HG03432 (cell line): ENCODE data around the gene PLEKHG4B.
"Not testable (repeated sequence)": the region's sequence is repeated elsewhere in the genome, so short reads cannot be mapped to it uniquely, and the experiment has no call there.

Experiments used
- ATAC-seq: cut with Tn5 transposase; IDR thresholded peaks from one replicate; pipeline ENCODE4 v1.9.1; 2021; ENCODE audit warnings: mild to moderate bottlenecking, moderate library complexity; ENCODE audit not compliant: unreplicated experiment

Gene PLEKHG4B

DNA sequence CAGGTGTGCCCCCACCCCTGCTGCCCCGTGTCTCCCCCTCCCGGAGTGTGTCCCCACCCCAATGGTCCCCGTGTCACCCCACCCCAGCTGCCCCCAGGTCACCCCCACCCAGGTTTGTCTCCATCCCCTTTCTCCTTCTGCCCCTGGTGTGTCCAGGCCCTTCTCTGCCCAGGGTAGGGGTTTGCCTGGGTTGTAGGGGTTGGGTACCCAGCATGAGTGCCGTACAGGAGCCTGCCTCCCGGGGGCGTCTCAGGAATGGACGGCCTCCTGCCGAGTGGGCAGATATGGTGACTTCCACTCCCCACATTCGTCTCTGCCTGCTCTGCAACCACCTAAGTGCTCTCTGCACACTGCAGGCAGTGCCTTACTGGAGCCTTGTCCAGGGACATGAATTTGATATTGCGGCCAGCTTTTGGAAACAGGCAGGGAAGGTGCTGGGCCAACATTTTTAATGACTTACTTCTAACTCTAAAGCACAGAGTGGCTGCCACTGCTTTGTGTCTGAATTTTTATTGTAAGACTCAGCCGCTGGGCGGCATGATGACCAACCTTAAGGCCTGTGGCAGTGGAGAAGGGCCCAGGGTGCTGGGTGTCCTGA is 106.0 kb downstream of the PLEKHG4B start:
- no peak for ATAC-seq

DNA sequence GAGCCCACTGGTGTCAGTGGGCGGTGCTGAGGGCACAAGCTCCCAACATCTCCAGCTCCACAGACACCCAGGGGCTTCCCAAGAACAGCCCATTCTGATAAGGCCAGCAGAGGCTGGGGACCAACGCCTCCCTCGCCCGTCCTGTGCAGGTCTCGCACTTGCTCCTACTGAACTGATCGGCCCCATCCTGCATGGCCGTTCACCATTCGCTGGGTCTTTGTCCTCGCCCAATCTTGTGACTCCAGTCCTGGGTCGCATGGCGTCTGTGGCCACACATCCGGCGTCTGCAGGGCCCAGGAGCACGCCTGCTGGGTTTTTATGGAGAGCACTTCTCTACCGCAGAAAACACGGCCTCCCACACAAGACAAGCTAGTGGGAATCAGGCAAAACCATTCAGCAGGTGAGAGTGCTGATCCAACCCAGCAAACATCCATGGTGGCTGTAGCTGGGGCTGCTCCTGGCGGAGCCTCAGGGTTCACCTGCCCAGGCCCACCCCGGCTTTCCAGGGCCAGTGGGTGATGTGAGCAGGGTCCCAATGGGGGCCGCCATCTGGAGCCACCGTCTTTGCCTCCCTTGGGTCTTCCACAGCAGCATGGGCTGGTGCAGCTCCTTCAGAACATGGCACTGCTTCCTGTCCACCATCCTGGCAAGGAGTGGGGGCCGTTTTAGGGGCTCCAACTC is 106.7 kb downstream of the PLEKHG4B start:
- ATAC-seq: no peak

DNA sequence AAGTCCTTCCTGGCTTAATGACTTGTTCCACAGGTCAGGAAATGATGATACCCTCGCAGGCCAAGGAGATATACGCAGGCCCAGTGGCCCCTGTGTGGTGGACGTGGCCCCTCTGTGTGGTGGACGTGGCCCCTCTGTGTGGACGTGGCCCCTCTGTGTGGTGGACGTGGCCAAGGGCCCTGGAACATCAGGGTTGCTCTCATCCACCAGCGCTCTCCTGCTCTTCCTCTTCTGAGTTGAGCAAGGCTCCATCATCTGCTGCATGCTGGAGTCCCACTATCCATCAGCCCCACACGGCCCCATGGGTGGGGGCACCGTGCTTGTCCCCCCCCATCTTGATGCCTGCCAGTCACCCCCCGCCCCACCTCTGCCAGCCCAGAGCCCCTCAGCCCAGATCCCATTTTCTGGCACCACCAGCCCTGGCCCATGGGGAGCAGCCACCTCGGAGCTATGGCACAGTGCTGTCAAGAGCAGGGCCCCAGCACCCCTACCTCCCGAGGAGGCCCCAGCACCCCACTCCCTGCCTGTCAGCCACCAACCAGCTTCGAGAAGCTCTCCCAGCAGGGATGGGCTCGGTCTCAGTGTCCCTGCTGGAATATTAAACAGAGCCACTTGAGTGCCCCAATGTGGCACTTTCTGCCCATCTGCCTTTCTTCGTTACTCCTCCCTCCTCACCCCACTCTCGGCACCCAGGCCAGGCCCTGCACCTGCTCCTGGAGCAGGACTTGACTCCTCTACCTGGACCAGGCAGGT is 107.4 kb downstream of the PLEKHG4B start:
- ATAC-seq: no peak

DNA sequence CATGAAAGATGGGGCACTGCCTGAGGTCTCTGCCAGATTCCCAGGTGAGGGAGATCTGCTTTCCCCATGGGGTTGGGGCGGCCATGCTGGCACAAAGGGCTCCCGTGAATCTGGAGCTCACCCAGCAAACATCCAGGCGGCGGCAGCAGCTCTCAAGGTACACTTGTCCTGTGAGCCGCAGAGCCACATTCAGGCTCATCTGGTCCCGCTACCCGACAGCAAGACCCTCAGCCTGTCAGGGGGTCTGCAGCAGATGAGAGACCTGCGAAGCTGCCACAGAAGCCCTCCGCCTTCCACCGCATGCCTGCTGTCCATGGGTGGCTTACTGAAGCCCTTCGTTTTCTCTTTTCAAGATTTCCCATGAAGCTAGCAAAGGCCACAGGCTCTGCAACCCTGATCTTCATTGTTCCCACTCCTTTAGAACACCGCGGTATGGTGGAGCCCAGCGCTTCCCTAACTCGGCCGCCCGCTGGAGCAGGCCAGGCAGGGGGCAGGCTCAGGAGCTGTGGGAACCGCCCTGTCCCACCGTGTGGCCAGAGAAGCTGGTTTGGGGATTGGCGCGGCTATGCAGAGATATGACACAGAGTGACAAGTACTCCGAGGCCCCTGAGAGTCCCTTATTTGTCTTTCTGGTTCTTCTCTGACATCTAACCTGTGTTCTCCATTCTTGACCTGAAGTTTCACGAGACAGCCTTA is 108.1 kb downstream of the PLEKHG4B start:
- no peak for ATAC-seq

DNA sequence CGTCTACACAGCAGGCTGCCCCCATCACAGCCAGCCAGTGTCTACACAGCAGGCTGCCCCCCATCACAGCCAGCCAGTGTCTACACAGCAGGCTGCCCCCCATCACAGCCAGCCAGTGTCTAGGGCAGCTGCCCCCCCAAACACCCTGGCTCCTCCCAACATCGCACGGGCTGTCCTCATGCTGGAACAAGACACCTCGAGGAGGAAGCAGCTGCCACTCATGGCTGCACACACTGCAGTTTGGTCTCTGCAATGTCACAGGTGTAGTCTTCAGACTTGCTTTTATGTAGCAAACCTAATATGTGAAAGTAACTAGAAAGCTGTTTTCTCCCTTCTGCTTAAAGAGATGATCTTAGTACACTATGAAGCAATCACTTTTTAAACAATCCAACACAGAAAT is 109.0 kb downstream of the PLEKHG4B start:
- ATAC-seq: no peak

DNA sequence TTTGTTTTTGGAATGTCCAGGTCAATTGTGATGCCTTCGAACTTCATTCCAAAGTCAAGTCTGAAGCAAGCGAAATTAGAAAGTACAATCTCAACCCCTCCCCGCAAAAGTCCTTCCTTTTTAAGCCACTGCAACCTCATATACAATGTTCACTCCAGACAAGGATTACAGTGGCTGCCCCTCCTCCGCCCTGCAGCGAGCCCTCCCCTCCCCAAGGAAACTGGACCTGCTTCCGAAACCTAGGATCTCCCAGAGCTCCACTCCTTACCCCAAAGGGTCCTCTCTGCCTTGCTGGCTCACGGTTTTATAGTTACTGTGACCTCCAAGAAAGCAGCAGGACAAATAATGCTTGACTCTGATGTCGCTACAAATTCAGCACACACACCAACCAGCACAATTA is 109.7 kb downstream of the PLEKHG4B start:
- ATAC-seq: no peak

DNA sequence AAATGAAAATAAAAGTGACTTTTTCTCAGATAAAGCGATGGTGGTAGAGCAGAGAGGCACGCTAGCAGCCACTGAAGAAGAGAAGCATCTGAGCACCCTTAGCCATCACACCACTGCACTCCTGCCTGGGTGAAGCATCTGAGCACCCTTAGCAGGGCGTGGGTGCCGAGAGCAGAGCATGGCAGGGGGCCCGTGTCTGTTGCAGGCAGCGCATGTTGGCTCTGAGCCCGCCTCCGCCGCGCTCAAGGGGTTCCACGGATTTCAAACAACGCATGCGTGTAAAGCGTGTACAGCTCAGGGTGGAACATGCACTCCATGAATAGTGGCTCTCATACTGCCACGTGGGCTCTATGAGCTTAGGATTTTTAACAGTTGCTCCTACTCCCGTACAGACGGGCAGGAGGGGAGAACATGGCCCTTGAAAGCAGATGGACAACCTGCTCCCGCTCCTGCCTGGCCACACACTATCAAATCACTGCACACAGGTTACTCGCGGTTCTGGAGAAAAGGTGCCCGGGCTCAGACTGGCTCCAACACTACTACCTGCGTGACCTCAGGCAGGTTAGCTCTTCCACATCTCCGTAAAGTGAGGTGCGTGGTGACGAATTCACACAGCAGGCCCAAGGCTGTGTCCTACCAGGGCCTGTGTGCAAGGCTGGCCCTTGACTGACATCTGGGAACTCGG is 111.4 kb downstream of the PLEKHG4B start:
- no peak for ATAC-seq

DNA sequence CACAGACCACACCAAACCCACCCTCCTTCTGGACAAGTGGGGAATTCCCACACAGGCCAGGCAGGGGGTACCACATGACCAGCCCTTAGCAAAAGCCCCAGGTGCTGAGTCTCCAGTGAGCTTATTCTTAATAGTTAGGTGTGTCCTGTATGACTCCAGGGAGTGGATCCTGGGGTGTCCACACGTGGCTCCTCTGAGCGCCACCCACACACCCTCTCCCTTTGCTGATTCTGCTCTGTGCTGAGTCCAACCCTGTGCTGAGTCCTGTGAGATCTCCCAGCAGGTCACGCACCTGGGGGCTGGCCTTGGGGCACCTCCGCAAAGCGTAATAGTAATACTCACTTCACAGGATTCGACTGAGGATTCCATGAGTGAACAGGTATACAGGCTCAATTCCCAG is 112.0 kb downstream of the PLEKHG4B start:
- no peak for ATAC-seq

DNA sequence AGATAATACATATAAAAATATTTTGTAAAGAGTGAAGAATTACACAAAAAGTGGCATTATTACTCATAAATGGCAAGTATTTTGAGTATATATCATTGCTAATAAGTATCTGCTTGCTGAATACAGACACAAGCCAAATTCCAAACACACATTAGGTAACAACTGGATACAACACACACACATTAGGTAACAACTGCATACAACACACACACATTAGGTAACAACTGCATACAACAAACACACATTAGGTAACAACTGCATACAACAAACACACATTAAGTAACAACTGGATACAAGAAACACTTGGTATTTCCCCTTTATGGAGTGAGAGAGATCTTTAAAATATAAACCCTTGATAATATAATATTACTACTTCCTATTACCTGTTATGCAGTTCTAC is 112.5 kb downstream of the PLEKHG4B start:
- ATAC-seq: no peak

DNA sequence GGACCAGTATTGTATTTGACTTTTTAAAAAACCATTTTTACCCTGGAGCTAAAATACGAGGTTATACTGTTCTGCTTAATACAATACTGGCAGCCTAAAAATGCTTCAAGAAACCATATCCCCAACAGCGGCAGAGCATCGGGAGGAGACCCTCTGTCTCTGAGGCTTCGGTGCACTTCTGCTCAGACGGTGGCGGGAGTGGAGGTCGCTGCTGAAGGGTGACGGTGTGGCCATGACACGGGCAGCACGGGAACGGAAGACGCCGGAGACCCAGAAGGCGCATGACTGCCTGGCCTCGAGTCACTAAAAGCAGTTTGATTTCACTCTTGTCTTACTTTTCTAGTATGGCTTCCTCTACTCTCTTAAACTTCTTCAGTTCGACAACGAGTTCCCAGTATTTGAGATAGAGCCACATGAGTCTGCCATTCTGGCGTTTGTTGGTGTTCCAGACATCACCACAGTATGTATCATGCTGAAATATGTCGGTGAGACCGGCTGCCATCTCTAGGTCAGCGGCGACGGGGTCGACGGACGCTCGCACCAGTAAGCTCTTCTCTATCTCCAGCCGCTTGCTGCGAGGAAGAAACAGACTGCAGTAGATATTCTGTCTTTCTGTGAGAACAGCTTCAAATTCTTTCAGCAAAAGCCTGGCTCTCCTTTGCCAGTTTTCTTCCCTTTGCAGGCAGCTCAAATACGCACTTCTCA is 113.2 kb downstream of the PLEKHG4B start:
- no peak for ATAC-seq

DNA sequence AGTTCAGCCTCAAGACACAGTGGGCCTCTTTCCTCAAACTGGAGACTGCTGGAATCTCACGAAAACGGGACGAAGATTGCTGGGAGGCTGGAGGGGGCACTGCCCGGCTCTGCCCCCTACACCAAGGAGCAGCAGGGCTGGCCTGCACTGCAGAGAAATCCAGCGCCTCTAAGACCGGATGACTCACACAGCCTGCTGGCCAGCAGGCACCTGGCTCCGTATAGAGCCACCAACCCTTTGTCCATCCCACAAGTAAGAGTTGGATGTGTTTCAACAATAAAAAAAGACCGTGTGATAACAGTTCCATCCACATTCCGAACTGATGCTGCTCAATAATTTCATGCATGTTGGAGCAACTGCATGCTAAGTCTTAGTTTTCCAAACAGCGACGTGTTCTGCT is 114.4 kb downstream of the PLEKHG4B start:
- ATAC-seq: no peak

DNA sequence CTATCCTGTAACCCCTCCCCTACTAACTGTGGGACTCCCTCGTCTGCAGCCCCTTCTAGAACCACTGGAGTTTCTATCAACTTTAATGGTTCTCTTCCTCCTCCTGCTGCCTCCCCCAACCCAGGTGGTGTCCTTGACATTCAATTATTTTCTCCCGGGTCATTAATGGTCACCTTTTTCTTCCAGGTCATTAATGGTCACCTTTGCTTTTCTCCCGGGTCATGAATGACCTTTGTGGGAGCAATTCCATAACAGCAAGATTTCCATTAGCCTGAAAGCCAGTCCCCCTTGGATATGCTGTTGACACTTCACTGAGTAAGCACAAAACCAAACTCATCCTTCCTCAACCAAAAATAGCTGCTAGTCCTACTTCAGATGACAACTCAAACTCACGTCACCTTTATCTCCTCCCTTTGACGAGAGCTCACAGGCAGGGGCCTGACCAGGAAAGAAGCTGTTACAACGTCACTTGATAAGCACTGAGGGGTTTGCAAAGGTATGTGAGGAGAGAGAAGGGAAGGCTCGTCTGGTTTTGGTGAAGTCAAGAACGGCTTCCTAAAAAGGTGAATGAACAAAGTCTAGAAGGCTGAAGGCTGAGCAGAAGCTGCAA is 115.1 kb downstream of the PLEKHG4B start:
- ATAC-seq: no peak

DNA sequence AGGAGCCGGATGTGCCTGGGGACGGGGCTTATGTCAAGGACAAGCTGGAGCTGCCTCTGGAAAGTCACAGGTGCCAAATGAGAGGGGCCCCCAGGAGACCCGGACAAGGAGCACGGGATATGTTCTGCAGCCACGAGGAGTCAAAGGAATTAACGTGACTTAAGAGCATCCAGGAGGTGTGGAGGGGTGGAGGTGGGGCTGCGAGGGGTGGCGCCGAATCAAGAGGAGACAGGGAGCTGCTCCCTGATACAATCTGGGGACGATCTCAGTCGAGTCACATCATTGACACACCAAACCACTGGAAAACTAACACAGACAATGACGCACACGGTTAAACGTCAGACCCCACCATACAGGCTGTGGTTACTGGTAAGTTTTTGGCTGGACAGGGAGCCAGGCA is 115.6 kb downstream of the PLEKHG4B start:
- no peak for ATAC-seq

DNA sequence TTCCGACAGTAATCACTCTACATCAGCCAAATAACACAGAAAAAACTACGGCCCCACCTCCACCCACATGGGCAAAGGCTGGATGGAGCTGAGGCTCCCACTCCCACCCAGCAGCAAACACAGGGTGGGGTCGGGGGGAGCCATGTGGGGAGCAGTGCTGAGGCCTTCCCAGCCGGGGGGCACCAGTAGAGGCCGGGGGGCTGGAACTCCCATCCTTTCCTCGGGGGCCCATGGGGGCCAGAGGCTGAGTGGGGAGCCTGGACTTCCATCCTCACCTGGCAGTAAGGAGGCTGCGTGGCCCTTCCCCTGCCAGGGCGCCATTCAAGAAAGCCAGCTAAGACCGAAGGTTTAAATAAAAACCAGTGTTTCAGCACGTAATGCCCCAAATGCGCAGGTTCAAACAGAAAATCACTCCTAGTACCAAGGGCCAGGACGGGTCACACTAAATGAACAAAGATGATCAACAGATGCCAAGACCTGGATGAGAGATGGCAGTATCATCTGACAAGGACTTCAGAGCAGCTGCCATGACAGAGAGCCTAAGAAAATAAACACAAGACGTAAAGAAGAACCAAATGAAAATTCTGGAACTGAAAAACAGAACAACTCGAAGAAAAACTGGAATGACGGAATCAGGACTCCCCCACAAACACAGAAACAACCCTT is 116.6 kb downstream of the PLEKHG4B start:
- no peak for ATAC-seq

DNA sequence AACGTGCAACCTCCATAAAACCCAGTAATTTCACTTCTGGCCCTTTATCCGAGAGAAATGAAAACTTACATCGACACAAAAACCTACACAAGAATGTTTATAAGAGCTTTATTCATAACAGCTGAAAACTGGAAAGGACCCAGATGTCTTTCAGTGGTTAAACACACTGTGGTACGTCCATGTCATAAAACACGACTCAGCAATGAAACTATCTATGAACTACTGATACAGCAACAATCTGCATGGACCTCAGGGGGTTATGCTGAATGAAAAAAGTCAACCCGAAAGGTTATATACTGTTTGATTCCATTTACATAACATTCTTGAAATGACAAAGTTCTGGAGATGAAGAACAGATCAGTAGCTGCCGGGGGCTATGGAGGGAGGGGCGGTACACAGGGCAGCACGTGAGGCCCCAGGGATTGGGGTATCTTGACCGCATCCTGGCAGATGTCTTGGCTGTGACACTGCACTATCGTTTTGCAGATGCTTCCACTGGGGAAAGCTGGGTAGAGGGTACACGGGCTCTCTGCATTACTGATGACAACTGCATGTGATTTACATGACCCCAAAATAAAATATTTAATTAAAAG is 121.9 kb downstream of the PLEKHG4B start:
- no peak for ATAC-seq

DNA sequence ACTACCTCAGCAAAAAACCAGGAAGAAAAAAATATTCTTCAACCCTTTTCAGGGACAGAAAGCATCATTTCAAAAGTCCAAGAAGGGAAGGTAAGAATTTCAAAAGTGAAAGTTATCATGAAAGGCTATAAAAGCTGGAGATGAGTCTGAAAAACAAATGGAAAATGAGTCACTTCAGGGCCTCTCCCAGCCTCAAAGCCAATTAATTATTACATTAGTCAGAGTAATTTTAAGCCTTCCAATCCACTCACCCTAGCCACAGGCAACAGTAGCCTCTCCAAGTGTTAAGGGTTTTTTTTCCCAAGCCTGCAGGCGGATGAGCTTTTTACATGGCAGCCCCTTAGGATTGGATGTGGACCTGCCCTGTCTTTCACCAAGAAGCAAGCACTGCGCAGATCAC is 123.3 kb downstream of the PLEKHG4B start:
- not testable (repeated sequence) for ATAC-seq

DNA sequence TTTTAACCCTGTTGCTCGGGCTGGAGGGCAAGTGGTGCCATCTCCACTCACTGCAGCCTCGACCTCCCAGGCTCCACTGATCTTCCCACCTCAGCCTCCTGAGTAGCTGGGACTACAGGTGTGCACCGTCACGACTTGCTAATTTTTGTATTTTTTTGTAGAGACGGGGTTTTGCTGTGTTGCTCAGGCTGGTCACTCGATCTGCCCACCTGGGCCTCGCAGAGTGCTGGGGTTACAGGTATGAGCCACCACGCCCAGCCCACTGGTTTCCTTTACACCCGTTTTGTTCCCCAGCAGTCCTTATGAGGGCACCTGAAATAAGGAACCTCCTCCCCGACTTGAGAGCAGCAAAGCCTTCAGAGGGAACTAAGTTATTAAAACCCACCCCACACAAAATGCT is 124.1 kb downstream of the PLEKHG4B start:
- ATAC-seq: not testable (repeated sequence)

DNA sequence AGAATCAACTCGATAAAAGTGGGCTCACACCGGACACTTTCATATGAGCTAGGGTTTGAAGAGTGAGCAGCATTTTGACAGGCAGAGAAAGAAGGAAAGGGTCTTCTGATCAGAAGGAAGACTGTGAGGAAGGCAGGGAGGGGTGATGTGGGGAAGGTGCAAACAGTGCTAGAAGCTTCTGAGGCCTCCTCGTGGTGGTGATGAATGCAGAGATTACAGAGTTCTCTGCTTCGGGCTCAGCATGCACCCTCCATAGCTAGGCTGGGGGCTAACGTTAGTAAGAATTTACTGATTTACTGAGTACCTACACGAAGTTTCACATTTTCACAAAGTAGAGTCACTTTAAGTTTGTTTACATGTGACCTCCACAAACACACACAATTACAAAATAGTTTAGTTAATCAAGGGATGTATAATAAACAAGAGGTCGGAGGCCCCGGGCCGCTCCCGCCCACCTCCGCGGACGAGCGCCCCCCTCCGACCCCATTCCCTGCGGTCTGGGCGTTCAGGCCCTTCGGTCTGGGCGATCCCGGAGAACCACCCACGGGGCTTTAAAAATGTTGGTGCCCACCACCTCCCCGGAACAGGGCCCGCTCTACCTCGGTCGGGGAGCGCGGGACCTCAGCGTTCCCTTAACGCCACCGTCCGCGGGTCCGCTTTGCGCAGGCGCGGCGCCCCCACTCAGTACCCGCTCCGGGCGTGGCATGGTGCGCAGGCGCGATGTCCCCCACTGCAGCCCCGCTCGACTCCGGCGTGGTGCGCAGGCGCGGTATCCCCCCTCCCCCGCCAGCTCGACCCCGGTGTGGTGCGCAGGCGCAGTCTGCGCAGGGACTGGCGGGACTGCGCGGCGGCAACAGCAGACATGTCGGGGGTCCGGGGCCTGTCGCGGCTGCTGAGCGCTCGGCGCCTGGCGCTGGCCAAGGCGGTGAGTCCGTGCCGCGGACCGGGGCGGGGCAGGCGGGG is 125.8 kb downstream of the PLEKHG4B start, which contains the start of the genes CCDC127 and SDHA:
Gene CCDC127, minus strand, starts transcription at position 660 of the 963 bp plus-strand sequence. CDS start 1,304 bp downstream, outside the sequence.
Gene SDHA, plus strand, starts transcription at position 827 of the 963 bp plus-strand sequence. Its CDS starts 36 bp downstream, at position 863.
- peak; percentile 84 for ATAC-seq
